HG02571 (cell line): ENCODE data around the gene MRPS21.
"Not testable (repeated sequence)": the region's sequence is repeated elsewhere in the genome, so short reads cannot be mapped to it uniquely, and the experiment has no call there.

Experiments used
- ATAC-seq: cut with Tn5 transposase; IDR thresholded peaks from one replicate; pipeline ENCODE4 v1.9.1; 2021; ENCODE audit warnings: mild to moderate bottlenecking, moderate library complexity; ENCODE audit not compliant: unreplicated experiment

MRPS21 gene

GRCh38 chr1:150281221-150281757 lies 12.4 kb upstream of the MRPS21 start:
- no peak for ATAC-seq

DNA sequence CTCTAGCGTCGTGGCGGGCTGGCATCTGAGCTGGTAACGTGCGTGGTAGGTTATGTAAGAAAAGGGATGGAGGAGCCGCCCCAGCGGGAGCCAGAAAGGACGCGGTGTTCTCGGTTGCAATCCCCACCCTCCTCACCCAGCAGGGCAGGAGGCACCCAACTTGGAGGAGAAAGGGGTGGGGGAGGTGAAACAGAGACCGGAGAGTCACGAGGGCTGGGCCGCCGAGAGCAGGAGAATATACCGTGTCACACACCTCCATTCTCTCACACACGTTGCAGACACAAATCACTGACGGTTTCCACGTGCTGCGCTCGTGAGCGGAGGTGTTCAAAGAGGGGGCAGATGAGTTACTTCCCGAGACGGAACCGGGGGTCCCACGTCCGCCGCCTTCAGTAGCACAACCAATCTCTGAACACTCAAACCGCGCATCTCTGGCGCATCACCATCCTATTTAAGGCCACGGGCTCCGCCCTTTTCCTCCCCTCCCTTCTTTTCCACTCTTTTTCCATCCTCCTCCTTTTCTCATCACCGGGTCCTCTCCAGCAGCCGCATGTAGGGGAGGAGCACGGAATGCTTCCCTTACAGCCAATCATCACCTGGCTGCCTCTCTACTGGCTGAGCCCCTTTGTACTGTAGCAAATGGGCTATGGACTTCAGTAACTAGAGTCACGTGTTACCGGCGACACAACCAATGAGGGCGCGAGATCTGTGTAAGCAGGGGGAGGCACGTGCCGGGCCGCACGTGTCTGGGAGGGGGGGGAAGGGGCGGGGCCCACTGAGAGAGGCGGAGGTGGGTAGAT lies 11.7 kb upstream of the MRPS21 start, which contains the start of gene CIART:
TSS of gene CIART (plus strand) at position 797 of the 800 bp plus-strand sequence. CDS start 714 bp downstream, outside the sequence.
- peak; percentile 59 for ATAC-seq

DNA sequence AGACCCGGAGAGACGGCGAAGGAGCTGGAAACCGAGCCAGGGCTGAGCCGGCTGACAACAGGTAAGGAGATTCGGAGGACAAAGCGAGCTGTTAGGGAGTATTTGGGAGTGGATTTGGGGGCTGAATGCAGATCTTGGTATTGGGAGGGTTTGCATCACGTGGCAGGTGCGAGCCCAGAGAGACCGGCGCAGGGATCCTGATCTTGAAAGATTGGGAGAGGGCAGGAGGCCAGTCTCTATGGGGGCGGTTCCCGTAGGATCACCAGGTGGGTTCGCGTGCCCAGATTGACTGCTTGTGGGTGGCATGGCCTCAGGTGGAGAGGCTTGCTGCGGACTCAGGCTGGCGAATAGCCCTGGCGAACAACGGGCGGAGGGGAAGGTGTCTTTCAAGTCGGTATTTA lies 11.1 kb upstream of the MRPS21 start:
- ATAC-seq, result no peak

- ATAC-seq, result no peak
Observed at GRCh38 chr1:150283260-150283659, 10.4 kb upstream of the MRPS21 start.

GRCh38 chr1:150288382-150288781 lies 5.3 kb upstream of the MRPS21 start:
- no peak for ATAC-seq

DNA sequence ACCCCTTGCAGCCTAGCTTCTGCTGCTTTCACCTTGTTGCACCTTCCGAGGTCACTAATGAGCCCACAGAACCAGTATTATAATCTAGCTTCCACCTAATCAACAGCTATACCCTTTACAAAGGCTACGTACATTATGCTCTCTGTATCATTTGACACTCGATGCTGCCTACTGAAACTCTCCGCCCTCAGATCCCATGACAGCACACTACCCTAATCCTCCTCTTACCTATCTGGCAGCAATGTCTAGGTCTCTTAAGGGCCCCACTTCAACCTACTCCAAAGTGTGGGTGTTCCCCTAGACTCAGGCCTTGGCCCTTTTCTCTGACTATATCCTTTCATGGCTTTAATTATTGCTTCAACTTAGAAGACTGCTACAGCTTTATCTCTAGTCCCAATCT lies 4.8 kb upstream of the MRPS21 start:
- ATAC-seq, result no peak

- ATAC-seq, result no peak
Observed at GRCh38 chr1:150295476-150295875, 1.8 kb downstream of the MRPS21 start.

GRCh38 chr1:150299716-150300115 lies 6.1 kb downstream of the MRPS21 start:
- ATAC-seq, result no peak

DNA sequence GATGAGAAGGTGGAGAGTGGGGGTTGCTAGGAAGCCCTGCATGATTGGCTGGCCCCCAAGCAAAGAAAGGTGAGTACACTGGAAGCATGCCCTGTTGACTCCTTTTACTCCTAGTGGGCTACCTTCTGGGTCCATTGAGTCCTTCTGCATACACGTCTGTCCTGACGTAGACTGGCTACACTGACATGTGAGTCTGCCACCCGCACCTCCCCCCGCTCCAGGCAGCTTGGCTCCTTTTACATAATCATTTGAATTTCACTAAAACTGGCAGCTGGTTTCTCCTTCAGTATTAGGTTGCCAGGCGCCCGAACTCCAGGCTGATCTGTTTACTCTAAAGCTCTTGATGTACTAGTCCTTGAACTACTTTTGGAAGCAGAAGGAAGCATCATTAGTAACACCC lies 8.7 kb downstream of the MRPS21 start:
- no peak for ATAC-seq

DNA sequence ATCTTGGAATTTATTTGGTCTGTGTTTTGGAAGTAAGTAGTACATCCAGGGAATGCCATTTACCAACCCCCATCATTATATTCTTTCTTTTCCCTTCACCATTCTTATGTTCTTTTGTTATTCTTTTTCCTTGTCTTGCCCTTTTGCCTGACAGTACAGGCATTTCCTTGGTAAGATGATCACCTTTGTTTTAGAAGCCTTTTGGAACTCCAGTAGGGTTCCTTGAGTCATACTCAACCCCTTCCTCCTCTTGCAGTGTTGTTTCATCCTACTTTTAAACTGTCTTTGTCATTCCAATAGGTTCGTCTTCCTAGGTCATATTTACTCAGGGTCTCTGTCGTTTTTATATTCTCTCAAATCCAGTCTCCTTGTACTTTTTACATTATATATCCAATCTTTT lies 9.2 kb downstream of the MRPS21 start:
- ATAC-seq, result no peak

- ATAC-seq, result not testable (repeated sequence)
Observed at GRCh38 chr1:150308585-150308984, 14.9 kb downstream of the MRPS21 start.

DNA sequence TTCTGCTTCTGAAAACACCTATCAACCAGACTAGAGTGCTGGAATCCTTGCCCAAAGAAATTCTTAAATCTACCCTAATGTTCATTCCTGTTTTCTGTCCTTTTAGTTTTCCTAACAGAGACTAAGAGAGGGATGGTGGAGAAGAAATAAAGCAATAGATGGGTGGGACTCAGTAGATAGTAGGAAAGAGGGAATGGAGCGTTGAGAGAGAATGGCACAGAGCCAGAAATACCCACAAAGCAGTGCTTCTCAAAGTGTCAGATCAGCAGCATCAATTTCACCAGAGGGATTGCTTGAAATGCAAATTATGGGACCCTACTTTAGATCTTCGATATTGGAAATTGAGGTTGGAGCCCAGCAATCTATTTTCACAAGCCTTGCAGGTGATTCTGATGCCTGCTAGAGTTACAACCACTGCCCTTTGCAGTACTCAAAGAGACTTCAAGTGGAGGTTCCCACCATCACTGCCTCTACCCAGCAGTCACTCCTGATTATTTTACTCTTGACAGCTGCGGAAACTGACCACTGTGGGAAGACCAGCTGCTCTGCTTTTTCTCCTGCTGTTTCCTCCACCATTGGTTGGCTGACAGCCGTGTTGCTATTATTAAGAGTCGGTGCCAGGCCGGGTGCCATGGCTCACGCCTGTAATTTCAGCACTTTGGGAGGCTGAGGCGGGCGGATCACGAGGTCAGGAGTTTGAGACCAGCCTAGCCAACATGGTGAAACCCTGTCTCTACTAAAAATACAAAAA lies 16.3 kb downstream of the MRPS21 start:
- no peak for ATAC-seq

GRCh38 chr1:150311762-150312161 lies 18.1 kb downstream of the MRPS21 start:
- no peak for ATAC-seq

- not testable (repeated sequence) for ATAC-seq
Observed at GRCh38 chr1:150314691-150315090, 21.0 kb downstream of the MRPS21 start.

GRCh38 chr1:150320667-150320978 lies 27.0 kb downstream of the MRPS21 start:
- no peak for ATAC-seq

- ATAC-seq, result no peak
Observed at GRCh38 chr1:150321826-150322166, 28.1 kb downstream of the MRPS21 start.

GRCh38 chr1:150322310-150322709 lies 28.6 kb downstream of the MRPS21 start:
- ATAC-seq, result no peak

- ATAC-seq, result no peak
Observed at GRCh38 chr1:150332651-150333290, 39.1 kb downstream of the MRPS21 start.

DNA sequence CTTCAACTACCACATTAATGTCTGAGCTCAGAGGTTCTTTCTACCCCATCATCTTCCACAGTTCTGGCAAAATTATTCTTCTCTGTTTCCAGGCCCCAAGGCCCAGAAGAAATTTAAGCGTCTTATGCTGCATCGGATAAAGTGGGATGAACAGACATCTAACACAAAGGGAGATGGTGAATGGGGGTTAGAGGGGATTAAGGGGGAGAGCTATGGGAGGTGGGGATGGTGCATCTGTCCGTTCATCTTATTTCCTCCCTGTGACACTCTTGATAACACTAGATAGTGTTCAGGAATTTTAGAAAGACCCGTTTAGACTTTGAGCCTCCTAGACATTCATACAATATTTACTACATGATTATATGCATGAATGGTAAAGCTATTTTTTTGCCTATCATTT lies 52.7 kb downstream of the MRPS21 start:
- no peak for ATAC-seq

DNA sequence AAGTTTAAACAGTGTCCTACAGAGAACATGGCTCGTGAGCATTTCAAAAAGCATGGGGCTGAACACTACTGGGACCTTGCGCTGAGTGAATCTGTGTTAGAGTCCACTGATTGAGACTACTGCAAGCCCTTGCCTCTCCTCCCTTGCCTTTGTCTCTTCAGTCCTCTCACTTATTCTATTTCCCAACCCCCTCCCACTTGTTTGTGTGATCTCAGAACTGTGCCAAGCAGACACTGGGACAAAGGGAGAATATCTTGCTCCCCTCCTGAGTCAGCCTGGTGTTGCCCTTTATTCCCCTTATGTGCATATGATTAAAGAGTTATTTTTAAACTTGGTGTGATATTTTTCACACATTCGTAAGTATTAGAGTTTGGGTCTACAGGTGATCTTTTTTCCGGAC lies 59.2 kb downstream of the MRPS21 start:
- no peak for ATAC-seq
